Stimulated activated CD4-positive, alpha-beta T cell treated with anti-CD3 and anti-CD28 coated beads, TNF-alpha, amount 100 ng/mL, for 1 hour (primary cell): ENCODE data around the gene NR2F6.
"Not testable (repeated sequence)": the region's sequence is repeated elsewhere in the genome, so short reads cannot be mapped to it uniquely, and the experiment has no call there.

Experiments
- DNase-seq, 3 donors: peaks; one replicate each; pipeline ENCODE4 v3.0.0-alpha.2; 2020; ENCODE audit warnings: low read depth in 3 of 3, low spot score in 1 of 3

The NR2F6 gene

DNA sequence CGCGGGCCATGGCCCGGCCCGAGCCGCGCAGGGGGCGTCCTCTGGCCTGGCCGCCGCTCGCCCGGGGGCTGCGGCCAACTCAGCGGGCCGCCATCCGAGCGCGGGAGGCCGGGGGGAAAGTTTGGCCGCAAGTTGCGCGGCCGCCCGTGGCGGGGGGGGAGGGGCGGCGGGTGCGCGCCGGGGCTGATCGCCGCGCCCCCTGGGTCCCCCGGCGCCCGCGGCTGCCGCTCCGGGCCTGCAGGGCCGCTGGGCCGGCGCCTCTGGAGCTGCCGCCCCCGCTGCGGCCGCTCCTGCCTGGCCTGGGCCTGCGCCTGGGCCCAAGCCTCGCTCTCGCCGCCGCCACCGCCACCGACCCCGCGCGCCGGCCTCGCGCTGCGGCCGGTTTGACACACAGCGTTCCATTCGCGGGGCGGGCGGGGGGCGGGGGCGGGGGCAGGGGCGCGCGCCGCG is at the start of gene NR2F6:
Gene NR2F6, minus strand, starts transcription at position 385 of the 450 bp plus-strand sequence. CDS start 699 bp downstream, outside the sequence.
- DNase-seq, result peak in 1 of 3 donors; percentile 21

DNA sequence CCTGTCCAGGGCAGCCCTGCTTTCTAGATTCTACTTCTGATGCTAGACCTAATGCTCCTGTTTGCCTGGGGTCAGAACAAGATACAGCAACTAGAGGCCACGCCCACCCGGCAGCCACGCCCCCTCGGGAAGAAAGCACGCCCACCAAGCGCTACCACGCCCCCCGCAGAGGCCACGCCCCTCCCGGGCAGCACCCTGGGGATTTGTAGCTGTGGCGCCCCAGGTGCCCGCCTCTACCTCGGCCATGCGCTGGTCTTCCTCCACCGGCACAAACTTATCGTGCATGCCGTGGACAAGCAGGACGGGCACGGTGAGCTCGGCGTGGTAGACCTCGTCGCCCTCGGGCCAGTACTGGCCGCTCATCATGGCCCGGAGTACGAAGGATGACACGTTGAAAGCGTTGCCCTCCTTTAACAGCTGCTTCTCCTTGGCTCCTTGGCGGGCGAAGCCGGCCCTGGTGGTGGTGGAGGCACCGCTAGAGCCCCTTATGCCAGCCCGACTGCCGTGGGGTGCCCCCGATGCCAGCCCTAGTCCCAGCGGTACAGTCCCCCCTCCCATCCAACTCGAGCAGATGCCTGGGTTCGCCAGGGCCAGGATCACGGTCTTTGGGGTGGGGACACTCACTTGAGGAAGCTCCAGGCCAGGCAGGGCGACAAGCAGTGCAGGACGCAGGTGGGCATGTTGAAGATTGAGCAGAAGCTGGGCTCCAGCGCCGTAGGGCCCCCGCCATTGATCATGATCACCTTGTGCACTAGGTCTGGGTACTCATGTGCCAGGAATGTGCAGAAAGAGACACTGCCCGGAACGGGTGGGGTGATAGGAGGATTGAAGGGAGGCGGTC is 48.6 kb upstream of the NR2F6 start:
- peak in 1 of 3 donors; percentile 46 for DNase-seq

DNA sequence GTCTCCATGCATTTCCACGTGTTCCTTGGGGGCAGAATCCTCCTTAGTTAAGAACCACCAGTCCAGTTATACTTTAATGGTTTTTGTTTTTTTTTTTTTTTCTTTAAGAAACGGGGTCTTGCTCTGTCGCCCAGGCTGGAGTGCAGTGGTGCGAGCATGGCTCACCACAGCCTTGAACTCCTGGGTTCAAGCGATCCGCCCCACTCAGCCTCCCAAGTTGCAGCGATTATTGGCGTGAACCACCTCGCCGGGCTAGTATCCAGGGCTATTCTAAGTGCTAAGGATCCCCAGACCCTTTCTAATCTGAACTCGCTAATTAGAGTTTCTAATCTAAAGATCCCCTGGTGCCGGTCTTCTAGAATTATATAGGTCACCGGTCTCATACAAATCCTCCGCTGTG is 47.9 kb upstream of the NR2F6 start:
- DNase-seq, result no peak

DNA sequence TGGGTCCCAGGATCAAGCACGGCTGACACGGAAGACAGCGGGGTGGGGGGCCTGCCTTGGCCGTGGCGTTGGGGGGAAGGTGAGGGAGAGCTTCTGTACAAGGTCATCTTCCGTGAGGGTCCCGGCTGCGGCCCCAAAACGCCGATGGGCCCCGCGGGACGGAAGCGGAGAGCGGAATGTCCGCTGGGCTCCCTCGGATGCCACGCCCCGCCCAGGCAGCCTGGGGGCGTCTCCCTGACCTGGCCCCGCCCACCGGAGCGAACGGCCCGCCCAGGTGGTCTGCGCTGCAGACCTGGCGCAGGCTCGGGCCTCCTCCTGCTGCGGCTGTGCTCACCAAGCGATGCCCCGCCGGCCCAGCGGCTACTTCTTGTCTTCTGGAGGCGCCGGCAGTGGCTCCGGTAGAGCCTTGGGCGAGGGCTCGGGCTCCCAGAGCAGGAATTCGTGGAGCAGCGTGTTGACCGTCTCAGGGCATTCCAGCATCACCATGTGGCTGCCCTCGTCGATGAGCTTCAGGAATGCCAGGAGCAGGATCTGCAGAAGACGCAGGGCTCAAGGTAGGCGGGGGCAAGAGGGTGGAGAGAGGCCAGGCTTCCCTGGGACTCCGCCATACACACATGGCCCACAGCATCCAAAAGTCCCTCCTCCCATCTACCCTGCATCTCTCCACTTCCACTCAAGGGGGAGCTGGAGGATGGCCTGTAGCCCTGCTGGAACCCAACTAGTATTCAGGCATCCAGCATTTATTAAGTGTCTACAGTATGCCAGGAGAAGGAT is 46.8 kb upstream of the NR2F6 start:
- DNase-seq, result peak; percentile 36 to 81 (median 49)

DNA sequence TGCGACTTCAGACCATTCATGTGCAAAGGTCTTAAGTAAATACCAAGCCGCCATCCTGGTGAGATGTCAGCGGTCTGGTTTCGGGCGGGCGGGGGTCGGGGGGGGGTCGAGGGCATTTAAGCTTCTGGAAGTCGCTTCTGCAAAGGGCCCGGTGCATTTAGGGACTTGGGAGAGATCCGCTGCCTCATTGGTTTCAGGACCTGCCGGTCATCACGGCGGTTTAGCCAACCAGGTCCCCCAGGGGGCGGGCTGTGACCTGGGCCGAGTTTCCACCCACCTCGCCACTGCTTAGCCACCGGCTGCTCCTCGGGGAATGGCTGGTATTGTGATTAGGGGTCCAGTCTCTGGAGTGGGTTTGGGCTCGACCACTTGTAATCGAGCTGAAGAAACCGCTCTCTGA is 43.8 kb upstream of the NR2F6 start:
- DNase-seq, result no peak

DNA sequence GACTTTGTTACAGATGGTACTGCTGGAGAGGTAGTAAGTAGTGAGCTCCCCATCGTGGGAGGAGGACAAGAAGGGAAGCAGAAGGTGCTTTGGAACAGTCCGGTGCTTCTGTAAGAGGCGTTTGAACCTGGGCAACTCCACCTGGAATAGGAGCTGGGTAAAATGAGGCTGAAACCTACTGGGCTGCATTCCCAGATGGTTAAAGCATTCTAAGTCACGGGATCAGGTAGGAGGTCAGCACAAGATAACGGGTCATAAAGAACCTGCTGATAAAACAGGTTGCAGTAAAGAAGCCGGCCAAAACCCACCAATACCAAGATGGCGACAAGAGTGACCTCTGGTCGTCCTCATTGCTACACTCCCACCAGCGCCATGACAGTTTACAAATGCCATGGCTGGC is 41.0 kb upstream of the NR2F6 start:
- no peak for DNase-seq

DNA sequence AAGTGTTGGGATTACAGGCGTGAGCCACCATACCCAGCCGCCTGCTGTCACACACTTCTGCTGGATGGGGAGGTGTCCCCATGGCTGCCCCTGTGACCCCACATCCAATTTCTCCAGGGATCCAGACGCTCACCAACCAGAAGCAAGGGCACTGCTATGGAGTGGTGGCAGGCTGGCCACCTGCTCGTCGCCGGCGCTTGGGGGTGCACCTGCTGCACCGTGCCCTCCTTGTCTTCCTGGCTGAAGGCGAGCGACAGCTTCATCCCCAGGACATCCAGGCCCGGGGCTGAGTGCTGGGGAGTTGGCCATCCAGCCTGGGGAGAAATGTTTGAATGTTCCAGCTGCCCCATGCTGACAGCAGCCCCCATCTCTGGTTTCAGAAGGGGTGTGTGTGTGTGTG is 40.5 kb upstream of the NR2F6 start:
- DNase-seq, result no peak

DNA sequence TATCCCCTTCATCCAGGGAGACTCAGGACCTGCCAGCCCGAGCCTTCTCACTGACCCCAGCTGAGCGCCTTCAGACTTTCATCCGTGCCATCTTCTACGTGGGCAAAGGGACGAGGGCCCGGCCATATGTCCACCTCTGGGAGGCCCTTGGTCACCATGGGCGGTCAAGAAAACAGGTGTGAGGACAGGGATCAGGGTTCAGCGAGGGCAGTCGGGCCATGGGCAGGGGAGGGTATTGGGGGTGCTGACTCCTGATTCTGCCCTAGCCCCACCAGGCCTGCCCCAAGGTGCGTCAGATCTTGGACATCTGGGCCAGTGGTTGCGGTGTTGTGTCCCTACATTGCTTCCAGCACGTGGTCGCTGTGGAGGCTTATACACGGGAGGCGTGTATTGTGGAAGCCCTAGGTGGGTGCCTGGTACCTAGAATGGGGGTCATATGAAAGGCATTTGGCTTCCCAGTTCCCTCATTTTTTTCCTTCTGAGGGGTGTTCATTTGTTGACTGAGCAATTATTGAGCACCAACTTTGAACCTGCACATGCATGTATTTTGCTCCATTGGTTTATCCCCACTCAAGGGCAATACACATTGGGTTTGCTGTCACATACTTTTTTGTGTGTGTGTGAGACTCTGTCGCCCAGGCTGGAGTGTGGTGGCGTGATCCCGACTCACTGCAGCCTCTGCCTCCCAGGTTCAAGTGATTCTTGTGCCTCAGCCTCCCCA is 39.9 kb upstream of the NR2F6 start:
- DNase-seq, result no peak

DNA sequence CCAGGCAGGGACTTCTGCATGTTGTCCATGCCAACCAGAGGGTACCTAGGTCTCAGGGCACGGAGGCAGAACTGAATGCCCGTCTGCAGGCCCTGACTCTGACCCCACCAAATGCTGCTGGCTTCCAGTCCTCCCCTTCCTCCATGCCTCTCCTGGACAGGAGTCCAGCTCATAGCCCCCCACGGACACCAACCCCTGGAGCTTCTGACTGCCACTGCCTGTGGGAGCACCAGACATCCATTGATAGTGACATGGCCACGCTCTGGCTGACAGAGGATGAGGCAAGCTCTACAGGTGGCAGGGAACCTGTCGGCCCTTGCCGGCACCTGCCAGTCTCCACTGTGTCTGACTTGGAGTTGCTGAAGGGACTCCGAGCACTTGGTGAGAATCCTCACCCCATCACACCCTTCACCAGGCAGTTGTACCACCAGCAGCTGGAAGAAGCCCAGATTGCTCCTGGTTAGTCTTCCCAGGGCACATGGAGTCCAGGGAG is 37.8 kb upstream of the NR2F6 start:
- DNase-seq, result no peak

DNA sequence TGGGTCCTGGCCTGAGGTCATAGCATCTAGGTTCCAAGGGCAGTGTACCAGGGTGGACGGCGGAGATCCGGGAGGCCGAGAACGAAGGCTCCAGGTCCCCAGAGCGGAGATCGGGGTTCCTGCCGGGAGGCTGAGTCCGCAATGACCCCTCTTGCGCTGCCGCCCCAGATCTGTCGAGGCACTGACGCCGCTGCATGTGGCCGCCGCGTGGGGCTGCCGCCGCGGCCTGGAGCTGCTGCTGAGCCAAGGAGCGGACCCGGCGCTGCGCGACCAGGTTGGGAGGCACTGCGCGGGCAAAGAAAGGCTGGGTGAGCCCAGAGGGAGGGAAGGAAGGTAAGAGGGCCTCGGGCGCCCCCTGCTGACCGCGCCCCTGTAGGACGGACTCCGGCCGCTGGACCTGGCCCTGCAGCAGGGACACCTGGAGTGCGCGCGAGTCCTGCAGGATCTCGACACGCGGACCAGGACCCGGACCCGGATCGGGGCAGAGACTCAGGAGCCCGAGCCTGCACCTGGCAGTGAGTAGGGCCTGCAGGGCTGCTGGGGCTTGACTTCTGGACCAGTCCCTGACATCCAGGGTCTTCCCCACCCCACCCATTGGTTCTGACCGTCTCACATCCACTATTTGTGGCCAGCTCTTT is 36.9 kb upstream of the NR2F6 start:
- peak in 2 of 3 donors; percentile 58 to 74 for DNase-seq

DNA sequence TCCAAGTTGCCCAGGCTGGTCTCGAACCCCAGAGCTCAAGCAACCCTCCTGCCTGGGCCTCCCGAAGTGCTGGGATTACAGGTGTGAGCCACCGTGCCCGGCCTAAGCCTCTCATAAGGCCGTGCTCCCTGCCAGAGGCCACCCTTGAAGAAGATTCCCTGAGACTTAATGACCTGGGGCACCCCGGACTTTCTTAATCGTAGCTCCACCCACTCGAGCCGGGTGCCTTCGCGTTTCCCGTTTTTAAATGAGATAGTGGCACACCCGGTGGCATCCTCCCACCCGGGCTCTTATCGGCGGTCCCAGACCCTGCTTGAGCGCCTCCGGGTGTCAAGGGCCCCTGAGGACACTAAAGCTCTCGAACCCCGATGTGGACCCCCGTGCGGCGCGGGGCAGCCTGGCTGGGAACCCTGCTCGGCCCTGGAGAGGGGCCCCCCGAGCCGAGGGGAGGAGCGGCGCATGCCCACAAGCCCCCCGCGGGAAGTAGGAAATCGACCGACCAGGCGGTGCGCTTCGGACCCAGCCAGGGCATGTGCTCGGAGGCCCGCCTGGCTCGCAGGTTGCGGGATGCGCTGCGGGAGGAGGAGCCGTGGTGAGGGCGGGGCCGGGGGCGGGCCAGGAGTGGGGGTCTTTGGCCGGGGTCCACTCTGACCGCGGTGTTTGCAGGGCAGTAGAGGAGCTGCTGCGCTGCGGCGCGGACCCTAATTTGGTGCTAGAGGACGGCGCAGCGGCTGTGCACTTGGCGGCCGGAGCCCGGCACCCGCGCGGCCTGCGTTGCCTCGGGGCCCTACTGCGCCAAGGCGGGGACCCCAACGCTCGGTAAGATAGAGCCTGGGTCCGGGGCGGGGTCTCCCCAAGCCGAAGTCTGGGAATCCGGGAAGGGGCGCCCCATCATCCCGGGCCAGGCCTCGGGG is 35.9 kb upstream of the NR2F6 start, which contains the start of gene ANKLE1:
Gene ANKLE1, plus strand, starts transcription at position 511 of the 914 bp plus-strand sequence. Its CDS starts 20 bp downstream, at position 531.
- peak in 1 of 3 donors; percentile 34 for DNase-seq

DNA sequence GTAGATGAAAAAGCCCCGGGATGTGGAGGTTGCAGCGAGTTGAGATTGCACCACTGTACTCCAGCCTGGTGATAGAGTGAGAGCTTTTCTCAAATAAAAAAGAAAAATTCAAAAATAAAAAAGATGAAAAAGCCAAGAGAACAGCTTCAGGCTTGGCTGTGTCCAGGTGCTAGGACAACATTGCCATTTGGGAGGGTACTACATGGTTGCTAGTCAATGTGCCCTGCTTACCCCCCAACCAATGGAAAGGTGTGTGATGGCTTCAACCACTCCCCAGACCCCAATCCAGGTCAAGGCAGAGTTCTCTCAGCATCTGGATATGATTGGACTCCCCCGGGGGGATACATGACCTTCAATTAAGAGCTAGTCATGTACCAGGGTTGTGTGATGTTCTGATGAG is 33.7 kb upstream of the NR2F6 start:
- no peak for DNase-seq

DNA sequence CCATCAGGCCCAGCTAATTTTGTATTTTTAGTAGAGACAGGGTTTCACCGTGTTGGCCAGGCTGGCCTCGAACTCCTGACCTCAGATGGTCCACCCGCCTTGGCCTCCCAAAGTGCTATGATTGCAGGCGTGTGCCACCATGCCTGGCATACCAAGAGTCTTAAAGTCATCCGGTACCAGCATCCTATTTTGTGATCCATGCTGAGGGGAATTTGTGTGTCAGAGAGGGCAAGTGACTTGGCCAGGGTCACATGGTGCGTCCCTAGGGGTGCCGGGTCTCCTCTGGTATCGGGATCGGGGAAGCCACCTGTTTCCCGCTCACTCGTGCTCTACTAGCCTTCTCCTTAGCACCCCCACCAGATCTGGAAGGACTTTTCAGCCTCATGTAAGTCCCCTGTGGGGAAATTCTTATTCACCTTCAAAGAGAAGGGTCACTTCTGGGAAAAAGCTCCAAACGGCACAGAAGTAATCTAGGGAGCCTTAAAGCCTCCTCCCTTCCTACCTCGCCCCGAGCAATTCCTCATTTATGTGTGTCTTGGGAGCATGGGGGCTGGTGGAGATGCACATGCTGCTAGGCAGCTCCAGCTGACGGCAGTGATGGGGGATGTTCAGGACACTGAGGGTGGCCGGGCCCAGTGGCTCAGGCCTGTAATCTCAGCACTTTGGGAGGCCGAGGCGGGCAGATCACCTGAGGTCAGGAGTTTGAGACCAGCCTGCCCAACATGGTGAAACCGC is 29.9 kb upstream of the NR2F6 start:
- no peak for DNase-seq

DNA sequence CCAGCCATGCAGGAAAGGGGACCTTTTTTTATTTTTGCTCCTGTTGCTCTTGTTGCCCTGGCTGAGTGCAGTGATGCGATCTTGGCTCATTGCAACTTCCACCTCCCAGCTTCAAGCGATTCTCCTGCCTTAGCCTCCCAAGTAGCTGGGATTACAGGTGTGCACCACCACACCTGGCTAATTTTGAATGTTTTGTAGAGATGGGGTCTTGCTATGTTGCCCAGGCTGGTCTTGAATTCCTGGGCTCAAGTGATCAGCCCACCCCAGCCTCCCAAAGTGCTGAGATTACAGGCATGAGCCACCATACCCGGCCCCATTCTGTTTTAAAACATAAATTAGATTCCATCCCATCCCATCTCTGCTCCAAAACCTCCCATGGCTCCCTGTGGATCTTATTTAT is 29.2 kb upstream of the NR2F6 start:
- not testable (repeated sequence) for DNase-seq

DNA sequence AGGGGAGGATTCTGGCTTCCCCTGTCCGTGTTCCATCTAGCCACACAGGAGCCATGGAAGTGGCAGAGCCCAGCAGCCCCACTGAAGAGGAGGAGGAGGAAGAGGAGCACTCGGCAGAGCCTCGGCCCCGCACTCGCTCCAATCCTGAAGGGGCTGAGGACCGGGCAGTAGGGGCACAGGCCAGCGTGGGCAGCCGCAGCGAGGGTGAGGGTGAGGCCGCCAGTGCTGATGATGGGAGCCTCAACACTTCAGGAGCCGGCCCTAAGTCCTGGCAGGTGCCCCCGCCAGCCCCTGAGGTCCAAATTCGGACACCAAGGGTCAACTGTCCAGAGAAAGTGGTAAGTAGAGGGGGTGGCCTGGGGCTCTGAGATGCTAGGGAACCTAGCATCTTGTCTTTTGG is 23.0 kb upstream of the NR2F6 start:
- DNase-seq, result no peak

DNA sequence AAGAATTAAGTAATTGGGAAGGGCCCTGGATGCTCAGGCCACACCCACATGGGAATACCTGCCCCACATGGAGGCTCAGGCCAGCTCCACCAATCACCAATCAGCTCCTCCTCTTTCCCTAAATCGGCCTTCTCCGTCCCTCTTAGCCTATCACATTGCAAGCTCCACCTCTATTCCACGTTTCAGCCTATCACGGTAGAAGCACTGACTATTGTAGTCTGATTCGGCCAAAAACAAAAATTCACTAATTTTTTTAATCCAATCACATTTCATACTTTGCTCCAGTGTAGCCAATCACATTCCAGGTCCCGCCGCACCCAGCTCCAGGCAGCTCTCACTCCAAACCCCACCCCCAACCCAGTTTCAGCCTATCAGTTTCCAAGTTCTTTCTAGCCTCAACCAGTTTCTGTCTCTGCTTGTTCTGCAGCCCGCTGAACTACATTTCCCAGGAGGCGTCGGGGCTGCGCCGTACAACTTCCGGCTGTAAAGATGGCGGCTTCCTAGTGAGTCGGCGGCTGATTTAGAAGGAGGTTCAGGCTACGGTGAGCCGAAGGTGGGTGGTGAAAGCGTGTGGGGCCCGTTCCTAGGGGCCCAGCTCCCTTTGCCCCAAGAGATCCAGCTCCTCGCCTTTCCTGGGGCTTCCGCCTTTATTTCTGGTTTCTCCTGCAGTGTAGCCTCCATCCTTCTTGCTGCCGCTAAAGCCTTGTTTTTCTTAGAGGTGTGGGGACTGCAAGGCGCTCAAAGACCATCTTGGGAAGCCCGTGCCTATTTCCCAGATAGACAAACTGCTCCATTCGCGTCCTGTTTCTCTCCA is 21.5 kb upstream of the NR2F6 start, which contains the start of gene BABAM1:
Gene BABAM1, plus strand, starts transcription at position 469 of the 814 bp plus-strand sequence. CDS start 1,364 bp downstream, outside the sequence.
- DNase-seq, result peak; percentile 76 to 90 (median 86)

DNA sequence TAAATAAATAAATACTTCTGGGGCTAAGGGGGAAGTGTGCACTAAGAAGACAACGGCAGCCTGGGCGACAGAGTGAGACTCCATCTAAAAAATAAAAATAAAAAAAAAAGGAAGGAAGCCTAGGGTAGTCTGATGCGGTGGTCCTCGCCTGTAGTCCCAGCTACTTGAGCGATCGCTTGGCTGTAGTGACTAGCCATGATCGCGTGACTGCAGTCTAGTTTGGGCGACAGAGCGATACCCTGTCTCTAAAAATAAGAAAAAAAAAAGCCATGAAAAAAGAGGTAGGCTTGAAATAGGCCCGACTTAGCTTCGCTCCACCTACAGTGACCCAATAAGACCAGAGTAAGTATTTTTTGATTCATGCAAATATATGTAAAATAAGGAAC is 20.9 kb upstream of the NR2F6 start:
- DNase-seq, result no peak

DNA sequence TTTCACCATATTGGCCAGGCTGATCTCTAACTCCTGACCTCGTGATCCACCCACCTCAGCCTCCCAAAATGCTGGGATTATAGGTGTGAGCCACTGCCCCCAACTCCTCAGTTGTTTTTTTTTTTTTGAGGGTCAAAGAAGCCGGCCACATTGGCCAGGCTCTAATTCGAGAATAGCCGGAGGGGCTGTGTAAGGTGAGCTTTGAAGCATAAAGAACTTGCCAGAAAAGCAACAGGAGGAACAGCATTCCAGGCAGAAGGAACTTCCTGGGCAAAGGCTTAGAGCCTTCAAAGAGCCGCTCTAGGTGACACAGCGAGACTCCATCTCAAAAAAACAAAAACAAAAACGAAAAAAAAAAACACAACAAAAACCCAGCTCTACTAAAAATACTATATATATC is 20.3 kb upstream of the NR2F6 start:
- DNase-seq, result no peak
